GM12875 (cell line): Measurements from ENCODE around the gene VPS9D1.
"Not testable (repeated sequence)": the region's sequence is repeated elsewhere in the genome, so short reads cannot be mapped to it uniquely, and the experiment has no call there.

Experiments
- H3K4me3 ChIP-seq: one replicate; pipeline ENCODE4 v1.5.1; 2011; ENCODE audit warnings: low read depth, low read length, control low read depth
- TF ChIP-seq, protein P1 (sequence below): IDR thresholded peaks from 2 replicates; pipeline ENCODE4 v1.5.1; 2011; ENCODE audit warnings: low read depth, mild to moderate bottlenecking, control low read depth, inconsistent platforms, low read length, moderate library complexity, borderline replicate concordance; ENCODE audit not compliant: insufficient read depth

Gene VPS9D1

DNA sequence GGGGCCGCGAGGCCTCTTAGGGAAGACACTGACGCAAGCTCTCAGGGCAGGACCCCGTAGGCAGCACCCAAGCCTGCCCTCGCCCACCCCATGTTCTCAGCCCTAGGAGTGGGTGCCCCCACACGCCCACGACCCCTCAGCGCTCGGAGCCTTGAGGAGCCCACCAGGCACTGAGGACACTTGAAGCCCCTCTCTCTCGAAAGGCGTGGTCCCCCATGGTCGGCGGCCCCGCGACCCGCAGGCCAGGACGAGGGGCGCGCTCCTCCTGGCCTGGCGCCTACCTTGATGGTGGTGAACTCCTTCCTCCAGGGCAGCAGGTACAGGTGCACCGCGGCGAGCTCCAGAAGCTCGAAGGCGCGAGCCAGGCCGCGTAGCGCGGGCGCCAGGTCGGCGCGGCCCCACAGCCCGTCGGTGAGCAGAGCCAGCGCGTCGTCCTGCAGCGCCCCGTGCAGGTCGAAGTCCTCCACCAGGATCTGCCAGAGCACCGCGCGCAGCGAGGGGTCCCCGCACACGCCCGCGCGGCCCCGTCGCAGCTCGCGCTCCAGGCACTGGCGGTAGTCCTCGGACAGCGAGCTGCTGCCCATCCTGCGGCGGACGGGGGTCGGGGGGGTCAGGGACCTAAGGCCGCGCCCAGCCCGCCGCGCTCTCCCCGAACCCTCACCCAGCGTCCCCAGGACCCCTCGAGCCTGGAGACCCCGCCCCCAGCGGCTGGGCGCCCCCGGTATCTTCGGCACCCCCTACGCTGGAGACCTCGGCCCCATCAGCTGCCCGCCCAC is 19.9 kb downstream of the VPS9D1 start:
- TF ChIP-seq, protein P1, sequence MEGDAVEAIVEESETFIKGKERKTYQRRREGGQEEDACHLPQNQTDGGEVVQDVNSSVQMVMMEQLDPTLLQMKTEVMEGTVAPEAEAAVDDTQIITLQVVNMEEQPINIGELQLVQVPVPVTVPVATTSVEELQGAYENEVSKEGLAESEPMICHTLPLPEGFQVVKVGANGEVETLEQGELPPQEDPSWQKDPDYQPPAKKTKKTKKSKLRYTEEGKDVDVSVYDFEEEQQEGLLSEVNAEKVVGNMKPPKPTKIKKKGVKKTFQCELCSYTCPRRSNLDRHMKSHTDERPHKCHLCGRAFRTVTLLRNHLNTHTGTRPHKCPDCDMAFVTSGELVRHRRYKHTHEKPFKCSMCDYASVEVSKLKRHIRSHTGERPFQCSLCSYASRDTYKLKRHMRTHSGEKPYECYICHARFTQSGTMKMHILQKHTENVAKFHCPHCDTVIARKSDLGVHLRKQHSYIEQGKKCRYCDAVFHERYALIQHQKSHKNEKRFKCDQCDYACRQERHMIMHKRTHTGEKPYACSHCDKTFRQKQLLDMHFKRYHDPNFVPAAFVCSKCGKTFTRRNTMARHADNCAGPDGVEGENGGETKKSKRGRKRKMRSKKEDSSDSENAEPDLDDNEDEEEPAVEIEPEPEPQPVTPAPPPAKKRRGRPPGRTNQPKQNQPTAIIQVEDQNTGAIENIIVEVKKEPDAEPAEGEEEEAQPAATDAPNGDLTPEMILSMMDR = peak; percentile 46; the same call in 1 of the 2 replicates
- peak overlapping the region; percentile 53 for H3K4me3 ChIP-seq

DNA sequence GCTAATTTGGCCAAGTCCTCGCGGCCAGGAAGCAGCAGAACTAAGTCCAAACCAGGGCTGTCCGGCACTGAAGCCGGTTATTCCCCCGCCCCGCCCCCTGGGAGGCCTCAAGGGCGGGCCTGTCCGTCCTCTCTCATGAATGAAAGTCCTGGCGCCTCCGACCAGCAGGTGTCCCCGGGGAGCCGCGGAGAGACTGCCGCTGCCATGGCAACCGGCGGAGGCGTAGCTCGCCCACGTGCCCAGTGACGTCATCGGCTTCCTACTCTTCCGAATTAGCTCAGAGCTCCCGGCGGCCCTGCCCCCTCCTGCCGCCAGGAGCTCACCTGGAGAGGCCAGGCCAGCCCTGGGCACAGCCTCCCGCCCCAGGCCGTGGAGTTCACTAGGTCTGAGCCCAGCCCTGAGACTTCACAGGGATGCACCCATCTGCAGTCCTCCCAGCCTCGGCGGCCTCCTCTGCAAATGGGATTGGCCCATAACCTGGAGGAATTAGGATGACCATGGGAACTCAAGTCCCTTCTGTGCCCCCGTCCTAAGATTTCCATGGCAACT is 20.5 kb downstream of the VPS9D1 start:
- TF ChIP-seq, protein P1 = peak; percentile 78
- H3K4me3 ChIP-seq = peak overlapping the region; percentile 53

DNA sequence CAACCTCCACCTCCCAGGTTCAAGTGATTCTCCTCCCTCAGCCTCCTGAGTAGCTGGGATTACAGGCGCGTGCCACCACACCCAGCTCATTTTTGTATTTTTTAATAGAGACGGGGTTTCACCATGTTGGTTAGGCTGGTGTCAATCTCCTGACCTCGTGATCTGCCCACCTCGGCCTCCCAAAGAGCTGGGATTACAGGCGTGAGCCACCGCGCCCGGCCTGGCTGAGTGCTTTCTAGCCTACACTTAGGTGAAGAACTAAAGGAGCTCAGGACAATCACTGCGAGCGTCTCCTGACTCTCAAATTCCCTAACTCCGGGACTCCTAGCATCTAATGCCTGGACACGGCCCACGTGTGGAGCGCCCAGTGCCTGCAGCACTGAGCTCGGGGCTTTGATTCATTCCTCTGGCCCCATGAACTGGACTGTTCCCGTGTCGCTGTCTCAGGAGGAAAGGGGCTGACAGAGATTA is 21.0 kb downstream of the VPS9D1 start:
- H3K4me3 ChIP-seq = not testable (repeated sequence)

DNA sequence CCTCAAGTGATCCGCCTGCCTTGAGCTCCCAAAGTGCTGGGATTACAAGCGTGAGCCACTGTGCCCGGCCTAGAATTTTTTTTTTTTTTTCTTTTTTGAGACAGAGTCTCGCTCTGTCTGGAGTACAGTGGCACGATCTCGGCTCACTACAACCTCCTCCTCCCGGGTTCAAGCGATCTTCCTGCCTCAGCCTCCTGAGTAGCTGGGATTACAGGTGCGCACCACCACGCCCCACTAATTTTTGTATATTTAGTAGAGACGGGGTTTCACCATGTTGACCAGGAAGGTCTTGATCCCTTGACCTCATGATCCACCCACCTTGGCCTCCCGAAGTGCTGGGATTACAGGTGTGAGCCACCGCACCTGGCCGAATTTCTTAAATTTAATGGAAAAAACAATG is 22.0 kb downstream of the VPS9D1 start:
- H3K4me3 ChIP-seq = not testable (repeated sequence)

DNA sequence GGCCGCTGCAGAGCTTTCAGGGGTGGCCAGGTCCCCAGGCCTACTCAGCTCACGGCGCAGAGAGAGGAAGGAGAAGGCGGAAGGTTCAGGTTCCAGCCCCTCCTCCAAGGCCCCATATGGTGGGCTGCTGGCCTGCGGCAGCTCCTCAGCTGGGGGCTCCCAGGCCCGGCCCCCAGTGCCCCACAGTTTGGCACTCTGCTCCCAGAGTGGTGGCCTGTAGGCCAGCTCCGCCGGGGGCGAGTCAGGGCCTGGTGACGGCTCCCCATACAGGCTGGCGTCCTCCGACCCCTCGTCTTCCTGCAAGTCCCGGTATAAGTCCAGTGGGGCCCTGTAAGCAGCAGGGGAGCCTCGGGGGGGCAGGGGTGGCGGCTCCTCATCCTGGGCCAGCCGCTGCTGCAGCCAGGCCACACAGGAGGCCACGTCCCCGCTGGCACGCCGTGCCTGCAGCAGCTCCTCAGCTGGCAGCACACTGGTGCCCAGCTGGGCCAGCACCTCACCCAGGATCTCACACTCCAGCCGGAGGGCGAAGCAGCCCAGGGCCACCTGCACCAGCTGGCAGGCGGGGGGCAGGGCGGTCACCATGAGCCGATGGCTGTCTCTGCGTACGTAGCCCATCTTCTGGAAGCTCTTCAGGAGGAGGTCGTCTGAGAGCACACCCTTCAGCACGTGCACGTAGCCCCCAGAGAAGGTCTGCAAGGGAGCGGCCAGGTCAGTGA is 22.9 kb downstream of the VPS9D1 start:
- no peak overlapping the region for H3K4me3 ChIP-seq
- TF ChIP-seq, protein P1 = no peak

DNA sequence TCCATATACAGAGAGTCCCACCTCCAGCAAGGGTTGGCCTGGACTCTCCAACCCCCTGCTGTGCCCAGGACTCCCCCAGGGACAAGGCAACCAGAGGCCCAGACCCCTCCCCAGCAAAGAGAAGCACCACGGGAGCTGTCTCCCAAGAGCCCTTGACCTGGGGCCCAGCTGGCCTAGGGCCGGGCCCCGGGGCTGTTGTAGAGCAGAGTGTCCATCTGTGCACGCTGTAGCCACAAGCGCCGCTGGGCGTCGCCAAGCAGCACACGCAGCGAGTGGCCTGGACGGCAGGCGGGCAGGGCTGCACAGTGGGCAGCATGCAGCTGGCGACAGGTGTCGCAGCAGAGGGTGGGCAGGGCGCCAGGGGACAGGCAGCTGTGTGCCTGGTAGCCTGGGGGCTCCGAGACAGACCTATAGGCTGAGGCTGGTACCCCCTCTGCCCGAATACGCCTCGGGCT is 23.5 kb downstream of the VPS9D1 start:
- TF ChIP-seq, protein P1 = no peak
- no peak overlapping the region for H3K4me3 ChIP-seq

DNA sequence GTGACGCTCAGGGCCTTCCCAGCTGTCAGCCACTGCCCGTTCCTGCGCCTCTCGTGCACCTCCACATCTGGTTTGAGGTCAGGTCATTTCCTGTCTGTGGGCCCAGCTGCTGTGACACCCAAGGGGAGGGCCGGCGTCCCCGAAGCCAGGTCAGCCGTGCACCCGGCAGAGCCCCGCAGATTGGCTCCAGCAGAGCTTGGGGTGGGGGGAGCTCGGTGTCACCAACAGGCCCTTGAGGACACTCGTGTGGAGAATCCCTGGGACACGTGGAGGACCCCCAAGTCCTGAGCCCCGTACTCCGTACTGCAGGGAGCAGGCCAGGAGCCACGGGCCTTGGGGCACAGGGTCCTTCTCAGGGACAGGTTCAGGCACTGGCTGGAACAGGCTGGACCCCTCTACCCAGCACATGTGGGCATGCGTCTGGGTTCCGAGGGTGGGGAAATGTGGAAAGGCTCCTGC is 24.0 kb downstream of the VPS9D1 start:
- no peak overlapping the region for H3K4me3 ChIP-seq
- TF ChIP-seq, protein P1 = no peak
